ENCODE data around the gene EMD. TPM values are rescaled to one million over a fixed set of nuclear protein-coding genes. Genes with fewer than 3 reads are reported as not detected.
"Not testable (repeated sequence)": the region's sequence is repeated elsewhere in the genome, so short reads cannot be mapped to it uniquely, and the experiment has no call there.

EMD gene
- total RNA-seq, 2 donors from 2014 or later, result 61.4 to 66.1 TPM

- H3K4me3 ChIP-seq; H3K36me3 ChIP-seq; H3K9me3 ChIP-seq; H3K27ac ChIP-seq; DNase-seq (ENCODE audit: low spot score); H3K4me1 ChIP-seq (replicated peaks); H3K27me3 ChIP-seq (replicated peaks; ENCODE audit: insufficient read depth): not testable (repeated sequence)
- intact Hi-C loops (cut with DNase I), result loop anchor here (5.0 kb wide), 1 partner anchor 136 kb away; no protein-coding TSS in a partner anchor
- WGBS, result 89% methylated on average over 13 of the region's 17 CpGs
These were observed 17.3 kb downstream of the EMD start for GRCh38 chrX:154396363-154396762.

GRCh38 chrX:154396973-154397887 lies 18.1 kb downstream of the EMD start:
- 2% methylated on average over 31 of the region's 53 CpGs for whole genome bisulfite sequencing

GRCh38 chrX:154397888-154398667 lies 19.0 kb downstream of the EMD start, which contains the start of gene RPL10:
RPL10 (plus strand) TSS chrX:154398377; CDS start chrX:154398520, 143 bp downstream.
- DNase-seq (ENCODE audit: low spot score), result peak; percentile 92
- H3K27ac ChIP-seq, result peak within 1 kb of the TSS; percentile 95 to 96
- H3K36me3 ChIP-seq, result no peaks in the 10 kb centered on the region
- intact Hi-C loops (cut with DNase I), result loop anchor here (5.0 kb wide), 1 partner anchor 134 kb away; no protein-coding TSS in a partner anchor
- WGBS, result under 1% methylated on average over 44 of the region's 69 CpGs
- H3K4me1 ChIP-seq (replicated peaks), result no peaks in the 10 kb centered on the region
- TF ChIP-seq POLR2A (IDR thresholded peaks at IDR 0.05), result peak; percentile 81
- peak; percentile 94 for TF ChIP-seq POLR2AphosphoS5 (IDR thresholded peaks at IDR 0.05)
- TF ChIP-seq CTCF (IDR thresholded peaks at IDR 0.05), result peak in 1 of 4 experiments; percentile 25
- H3K9me3 ChIP-seq, result no peaks in the 10 kb centered on the region
- H3K27me3 ChIP-seq (replicated peaks; ENCODE audit: insufficient read depth), result no peaks in the 10 kb centered on the region
- peak within 1 kb of the TSS; percentile 56 to 62 for H3K4me3 ChIP-seq

More at GRCh38 chrX:154396973-154397887, 18.1 kb downstream of the EMD start:
- TF ChIP-seq CTCF (IDR thresholded peaks at IDR 0.05) (no peak), POLR2A (IDR thresholded peaks at IDR 0.05) (no peak), POLR2AphosphoS5 (IDR thresholded peaks at IDR 0.05) (no peak)
- DNase-seq (ENCODE audit: low spot score), result no peak
- no peaks in the 10 kb centered on the region for H3K9me3 ChIP-seq
- no peaks in the 10 kb centered on the region for H3K4me1 ChIP-seq (replicated peaks)
- H3K4me3 ChIP-seq, result peak overlapping the region; percentile 56 to 62
- intact Hi-C loops (cut with DNase I), result loop anchor here (5.0 kb wide), 1 partner anchor 135 kb away; no protein-coding TSS in a partner anchor
- H3K27ac ChIP-seq, result peak overlapping the region; percentile 95 to 96
- no peaks in the 10 kb centered on the region for H3K27me3 ChIP-seq (replicated peaks; ENCODE audit: insufficient read depth)
- no peaks in the 10 kb centered on the region for H3K36me3 ChIP-seq

- under 1% methylated on average over 49 of the region's 49 CpGs for WGBS
- DNase-seq (ENCODE audit: low spot score), result peak; percentile 82
- intact Hi-C loops (cut with DNase I), result loop anchor here (5.0 kb wide), 1 partner anchor 133 kb away; no protein-coding TSS in a partner anchor
- peak overlapping the region; percentile 95 to 96 for H3K27ac ChIP-seq
- no peaks in the 10 kb centered on the region for H3K27me3 ChIP-seq (replicated peaks; ENCODE audit: insufficient read depth)
- H3K9me3 ChIP-seq, result no peaks in the 10 kb centered on the region
- peak overlapping the region; percentile 56 to 62 for H3K4me3 ChIP-seq
- TF ChIP-seq POLR2A (IDR thresholded peaks at IDR 0.05) (no peak), CTCF (IDR thresholded peaks at IDR 0.05) (peak; percentile 69 to 91 (median 87)), POLR2AphosphoS5 (IDR thresholded peaks at IDR 0.05) (peak; percentile 59)
- H3K36me3 ChIP-seq, result no peaks in the 10 kb centered on the region
- H3K4me1 ChIP-seq (replicated peaks), result no peaks in the 10 kb centered on the region
These were observed 19.8 kb downstream of the EMD start for GRCh38 chrX:154398668-154399526.

All from prostate gland (tissue), 2 donors.